DMS79 treated with DMSO at 0.1 percent for 48 hours (cell line): ENCODE data around the gene UGT1A7.

Source experiments
- DNase-seq: peaks from one replicate; lab custom pipeline; 2025; lab: John Stamatoyannopoulos, UW

Gene UGT1A7

DNA sequence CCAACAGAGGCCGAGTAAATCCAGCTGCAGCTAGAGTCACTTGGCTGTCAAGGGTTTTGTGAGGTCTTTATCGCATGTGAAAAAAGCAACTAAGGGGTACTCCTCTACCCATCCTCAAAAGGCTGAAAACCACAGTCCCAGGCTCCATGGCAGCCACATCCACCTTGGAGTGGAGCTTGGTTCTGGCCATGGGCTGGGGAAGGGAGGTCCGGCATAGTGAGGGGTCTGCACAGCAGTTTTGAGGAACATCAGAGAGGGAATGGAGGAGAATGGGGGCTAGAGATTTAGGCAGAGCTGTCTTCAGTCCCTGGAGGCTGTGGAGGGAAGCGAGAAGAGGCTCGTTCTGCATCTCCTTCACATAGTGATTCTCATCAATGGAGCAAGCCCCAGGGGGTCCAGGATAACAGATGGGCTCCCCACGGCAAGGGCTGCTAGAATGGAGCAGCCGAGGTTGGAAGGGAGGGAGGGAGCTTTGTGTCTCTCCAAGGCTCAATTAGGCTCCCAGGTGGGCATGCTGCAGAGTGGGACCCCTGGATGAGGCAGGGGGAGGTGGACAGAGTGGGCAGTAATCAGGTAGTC is 117.5 kb downstream of the UGT1A7 start:
- DNase-seq = no peak

GRCh38 chr2:233799716-233800115 is 118.0 kb downstream of the UGT1A7 start:
- no peak for DNase-seq

- no peak for DNase-seq
Measured at GRCh38 chr2:233800208-233800607, 118.5 kb downstream of the UGT1A7 start.

GRCh38 chr2:233801357-233802131 is 119.8 kb downstream of the UGT1A7 start:
- DNase-seq = no peak

DNA sequence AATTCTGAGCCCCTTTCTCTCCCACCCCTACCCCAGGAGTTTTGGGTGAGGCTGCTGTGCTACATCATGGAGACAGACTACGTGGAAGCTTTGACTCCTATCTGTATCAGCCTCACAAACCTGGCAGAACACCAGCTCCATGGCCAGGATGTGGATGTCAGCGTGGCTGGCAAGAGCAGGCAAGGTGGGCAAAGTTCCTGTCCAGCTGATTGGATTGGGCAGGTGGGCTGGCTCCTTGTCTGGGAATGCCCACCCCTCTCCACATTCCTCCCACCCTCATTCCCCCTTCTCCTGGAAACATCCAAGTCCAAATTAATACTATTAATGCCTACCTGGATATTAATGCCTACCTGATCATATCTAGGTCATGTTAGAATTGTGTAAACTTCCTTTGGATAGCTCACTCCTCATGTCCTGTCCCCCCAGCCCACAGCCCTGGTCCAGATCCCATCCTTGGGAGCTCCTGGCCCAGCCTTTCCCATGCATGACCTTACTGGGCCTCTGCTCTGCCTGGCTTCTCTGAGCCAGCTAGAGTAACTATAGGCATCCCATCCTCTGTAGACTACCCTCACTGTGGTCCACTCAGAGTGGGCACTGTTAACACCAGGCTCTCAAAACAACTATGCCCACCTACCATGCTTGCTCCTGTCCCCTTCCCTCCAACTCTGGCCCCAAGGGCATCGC is 120.6 kb downstream of the UGT1A7 start:
- DNase-seq = no peak

- DNase-seq = no peak
Measured at GRCh38 chr2:233803292-233803911, 121.7 kb downstream of the UGT1A7 start.

DNA sequence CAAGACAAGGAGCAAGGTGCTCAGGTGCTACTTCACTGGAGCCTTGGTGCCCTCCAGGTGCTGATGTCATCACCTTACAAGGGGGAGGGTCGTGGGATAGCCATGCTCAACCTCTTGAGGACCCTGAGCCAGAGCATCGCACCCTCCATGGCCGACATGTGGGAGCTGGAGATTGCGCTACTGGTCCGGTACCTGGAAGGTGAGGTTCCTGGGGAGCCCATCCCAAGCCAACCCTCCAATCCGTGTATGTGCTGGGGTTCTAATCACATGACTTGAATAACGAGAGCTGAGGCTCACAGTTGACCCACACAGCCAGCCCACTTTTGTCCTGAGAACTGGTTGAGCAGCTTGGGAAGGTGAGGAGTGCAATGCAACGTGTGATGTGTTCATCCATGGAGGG is 122.3 kb downstream of the UGT1A7 start:
- DNase-seq = no peak

GRCh38 chr2:233807215-233807865 is 125.6 kb downstream of the UGT1A7 start:
- no peak for DNase-seq

- no peak for DNase-seq
Measured at GRCh38 chr2:233807966-233808935, 126.5 kb downstream of the UGT1A7 start.

DNA sequence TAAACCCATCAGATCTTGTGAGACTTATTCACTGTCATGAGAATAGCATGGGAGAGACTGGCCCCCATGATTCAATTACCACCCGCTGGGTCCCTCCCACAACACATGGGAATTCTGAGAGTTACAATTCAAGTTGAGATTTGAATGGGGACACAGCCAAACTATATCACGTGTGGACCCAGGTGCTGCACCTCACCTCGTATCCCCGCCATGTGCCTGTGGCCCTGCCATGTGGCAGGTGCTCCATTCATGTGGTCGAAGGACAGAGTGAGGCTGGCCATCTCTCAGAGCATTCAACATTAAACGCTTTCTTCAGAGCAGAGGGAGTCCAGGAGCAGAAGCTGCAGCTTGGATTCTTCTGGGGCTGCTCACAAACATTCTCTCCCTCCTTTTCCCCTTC is 128.7 kb downstream of the UGT1A7 start:
- no peak for DNase-seq

GRCh38 chr2:233811087-233811486 is 129.4 kb downstream of the UGT1A7 start:
- DNase-seq = no peak

DNA sequence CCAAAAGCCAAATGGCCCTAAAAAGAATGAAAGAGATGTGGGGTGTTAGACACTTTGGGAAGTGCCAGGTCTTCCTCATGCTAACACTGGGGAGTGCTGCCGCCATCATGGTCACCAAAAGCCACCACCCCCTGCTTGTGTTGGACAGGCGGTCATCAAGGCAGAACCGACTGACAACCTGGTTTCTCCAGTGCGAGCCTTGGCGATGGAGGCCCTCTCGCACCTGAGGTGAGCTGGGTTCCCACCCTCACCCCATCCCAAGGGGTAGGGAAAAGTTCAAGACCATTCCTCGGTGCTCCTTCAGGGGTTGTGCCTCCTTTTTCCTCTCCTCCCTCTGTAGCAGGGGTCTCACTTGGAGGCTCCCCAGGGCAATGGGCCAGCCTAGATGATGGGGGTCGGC is 130.0 kb downstream of the UGT1A7 start:
- no peak for DNase-seq

- DNase-seq = no peak
Measured at GRCh38 chr2:233813236-233814055, 131.7 kb downstream of the UGT1A7 start.

DNA sequence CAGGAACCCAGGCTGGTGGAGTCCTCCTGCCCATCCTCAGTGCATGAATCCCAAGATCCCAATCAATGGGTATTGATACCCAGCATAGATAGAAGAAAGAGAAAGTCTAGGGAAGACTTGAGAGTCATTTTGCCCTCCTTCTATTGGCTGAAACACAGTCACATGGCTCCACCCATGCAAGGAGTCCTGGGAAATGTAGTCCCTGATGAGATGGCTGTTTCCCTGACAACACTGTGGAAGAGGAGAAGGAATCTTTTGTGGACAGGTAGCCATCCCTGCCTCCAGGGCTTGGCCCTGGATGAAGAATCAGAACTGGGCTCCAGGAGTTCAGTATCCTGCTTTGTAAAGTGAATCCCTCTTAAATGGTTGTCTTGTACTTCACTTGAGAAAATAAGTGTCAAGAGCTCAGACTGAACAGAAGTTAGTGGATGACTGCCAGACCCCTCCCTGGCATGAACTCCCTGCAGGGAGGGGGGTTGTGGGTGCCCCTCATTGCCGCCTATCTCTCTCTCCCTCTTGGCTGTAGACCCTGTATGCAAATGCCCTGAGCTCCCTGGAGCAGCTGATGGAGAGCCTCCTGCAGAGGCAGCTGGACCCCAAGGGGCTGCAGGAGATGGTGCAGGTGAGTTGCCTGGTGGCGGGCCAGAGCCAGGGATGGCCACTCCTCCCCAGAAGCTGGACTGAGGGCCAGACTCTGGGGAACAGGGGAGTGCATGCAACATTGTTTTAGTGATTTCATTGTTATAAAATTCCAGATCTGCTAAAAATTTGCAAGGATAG is 132.5 kb downstream of the UGT1A7 start:
- DNase-seq = no peak

GRCh38 chr2:233815861-233816260 is 134.2 kb downstream of the UGT1A7 start:
- no peak for DNase-seq

DNA sequence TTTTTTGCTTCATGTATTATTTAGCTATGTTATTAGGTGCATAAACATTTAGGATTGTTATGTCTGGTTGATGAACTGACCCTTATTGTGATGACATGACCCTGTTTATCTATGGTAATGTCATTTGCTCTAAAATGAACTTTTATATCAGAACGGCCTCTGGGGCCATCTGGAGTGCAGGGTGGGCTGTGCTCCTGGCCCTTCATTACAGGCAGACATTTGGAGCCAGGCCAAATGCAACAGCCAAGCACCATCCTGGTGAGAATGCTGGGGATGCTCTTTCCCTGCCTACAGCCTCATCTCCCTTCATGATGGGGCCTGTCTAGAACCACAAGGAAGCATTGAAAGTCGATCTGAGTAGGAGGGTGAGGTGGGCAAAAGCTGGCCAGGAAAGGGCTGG is 134.6 kb downstream of the UGT1A7 start:
- no peak for DNase-seq

GRCh38 chr2:233816771-233817170 is 135.1 kb downstream of the UGT1A7 start:
- no peak for DNase-seq

GRCh38 chr2:233817361-233817911 is 135.7 kb downstream of the UGT1A7 start:
- no peak for DNase-seq

DNA sequence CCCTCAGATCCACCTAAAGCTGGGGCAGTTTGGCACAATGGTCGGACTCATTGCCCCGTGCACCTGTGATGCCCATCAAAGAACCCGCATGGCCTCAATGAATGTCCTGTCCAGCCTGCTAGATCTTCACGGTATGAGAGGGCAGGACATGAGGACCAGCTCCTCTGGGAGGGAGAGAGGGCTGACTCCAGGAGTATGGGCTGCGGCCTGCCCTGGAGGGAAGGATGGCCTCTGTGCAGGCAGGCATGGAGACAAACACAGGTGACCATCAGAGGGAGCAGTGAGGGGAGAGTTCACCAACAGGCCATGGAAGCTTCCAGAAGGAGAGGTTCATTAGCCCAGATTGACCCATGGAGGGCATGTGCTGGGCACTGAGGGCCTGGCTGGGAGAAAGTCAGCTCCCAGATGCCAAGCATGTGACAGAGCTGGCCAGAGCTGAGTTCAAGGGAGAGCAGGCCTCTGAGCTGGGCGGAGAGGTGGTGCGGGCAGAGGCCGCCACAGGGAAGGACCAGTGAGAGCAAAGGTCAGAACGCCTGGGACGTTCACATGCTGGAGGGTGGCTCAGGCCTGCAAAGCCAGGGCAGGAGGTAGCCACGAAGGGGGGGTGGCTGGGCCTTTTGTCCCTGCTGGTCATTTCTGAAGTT is 136.4 kb downstream of the UGT1A7 start:
- no peak for DNase-seq
